Mesendoderm (in vitro differentiated cells): ENCODE measurements around the gene HTR3B.
A peak's percentile ranks its signal among the peaks of the same experiment; 100 is the strongest.
"Not testable (repeated sequence)": the region's sequence is repeated elsewhere in the genome, so short reads cannot be mapped to it uniquely, and the experiment has no call there.

Experiments used
- DNase-seq: peaks from one replicate; pipeline ENCODE4 v3.0.0; 2013
- H2AK5ac ChIP-seq: 2 replicates; pipeline ENCODE4 v1.6.1; 2013; ENCODE audit warnings: low read length, inconsistent platforms
- H2BK120ac ChIP-seq: 2 replicates; pipeline ENCODE4 v1.6.1; 2013; ENCODE audit warnings: low read depth, mild to moderate bottlenecking, low read length, moderate library complexity, mixed read lengths
- H2BK15ac ChIP-seq: replicated peaks from 2 replicates; pipeline ENCODE4 v1.6.1; 2013; ENCODE audit warnings: low read depth, mild to moderate bottlenecking, moderate library complexity
- H2BK5ac ChIP-seq: 2 replicates; pipeline ENCODE4 v1.6.1; 2013; ENCODE audit warnings: low read length, inconsistent platforms
- H3K18ac ChIP-seq: 2 replicates; pipeline ENCODE4 v1.6.1; 2013; ENCODE audit warnings: mild to moderate bottlenecking, low read length, mixed read lengths
- H3K23ac ChIP-seq: one replicate; pipeline ENCODE4 v1.6.1; 2013; ENCODE audit warnings: low read length
- H3K27ac ChIP-seq: 2 replicates; pipeline ENCODE4 v1.5.1; 2013; ENCODE audit warnings: low read depth, mild to moderate bottlenecking, inconsistent platforms, low read length, moderate library complexity
- H3K27me3 ChIP-seq: 2 replicates; pipeline ENCODE4 v1.6.1; 2013; ENCODE audit warnings: low read length, control low read depth, mild to moderate bottlenecking, inconsistent platforms; ENCODE audit not compliant: insufficient read depth, poor library complexity
- H3K36me3 ChIP-seq: 2 replicates; pipeline ENCODE4 v1.6.1; 2013; ENCODE audit warnings: low read length, inconsistent platforms; ENCODE audit not compliant: control insufficient read depth, insufficient read depth
- H3K4ac ChIP-seq: one replicate; pipeline ENCODE4 v1.6.1; 2013; ENCODE audit warnings: low read depth, mild to moderate bottlenecking, low read length, moderate library complexity
- H3K4me1 ChIP-seq: 2 replicates; pipeline ENCODE4 v1.6.1; 2013; ENCODE audit warnings: low read depth, low read length, inconsistent platforms; ENCODE audit not compliant: control insufficient read depth
- H3K4me2 ChIP-seq: 2 replicates; pipeline ENCODE4 v1.6.1; 2013; ENCODE audit warnings: low read length
- H3K4me3 ChIP-seq: 2 replicates; pipeline ENCODE4 v1.5.1; 2013; ENCODE audit warnings: mild to moderate bottlenecking, low read length
- H3K56ac ChIP-seq: one replicate; pipeline ENCODE4 v1.6.1; 2013; ENCODE audit warnings: low read length
- H3K79me1 ChIP-seq: 2 replicates; pipeline ENCODE4 v1.6.1; 2013; ENCODE audit warnings: low read length, inconsistent platforms
- H3K79me2 ChIP-seq: 2 replicates; pipeline ENCODE4 v1.6.1; 2013; ENCODE audit warnings: mild to moderate bottlenecking, low read length; ENCODE audit not compliant: control insufficient read depth, insufficient read depth
- H3K9ac ChIP-seq: 2 replicates; pipeline ENCODE4 v1.6.1; 2013; ENCODE audit warnings: low read length, inconsistent platforms
- H4K5ac ChIP-seq: one replicate; pipeline ENCODE4 v1.6.1; 2013; ENCODE audit warnings: low read length
- H4K8ac ChIP-seq: one replicate; pipeline ENCODE4 v1.6.1; 2013; ENCODE audit warnings: low read depth, mild to moderate bottlenecking, control low read depth, low read length, moderate library complexity
- WGBS: extraction: QIAGEN DNeasy Blood & Tissue Kit; methylation state at CpG from one replicate; pipeline ENCODE4 v1.1.7; 2013; ENCODE audit warnings: low lambda C conversion rate, missing lambda C conversion rate; ENCODE audit not compliant: insufficient coverage; ENCODE audit errors: extremely low coverage; 5-methylcytosine and 5-hydroxymethylcytosine counted together

Gene HTR3B

DNA sequence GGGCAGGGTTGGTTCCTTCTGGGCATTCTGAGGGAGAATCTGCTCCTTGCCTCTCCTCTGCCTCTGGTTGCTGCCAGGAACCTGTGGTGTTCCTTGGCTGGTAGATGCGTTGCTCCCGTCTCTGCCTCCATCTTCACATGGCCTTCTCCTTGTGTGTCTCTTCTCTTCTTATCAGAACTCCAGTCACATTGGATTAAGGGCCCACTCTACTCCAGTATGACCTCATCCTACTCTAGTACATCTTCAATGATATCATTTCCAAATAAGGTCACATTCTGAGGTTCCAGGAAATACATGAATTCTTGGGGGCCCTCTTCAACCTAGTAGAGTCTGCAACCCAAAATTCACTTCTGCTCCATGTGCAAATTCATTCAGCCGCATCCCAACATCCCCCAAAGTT lies 33.3 kb downstream of the HTR3B start:
- no peaks in the 10 kb centered on the region for H3K36me3 ChIP-seq
- no CpG with 5 or more reads among the region's 3 CpGs for WGBS
- no peaks in the 10 kb centered on the region for H3K27me3 ChIP-seq
- H4K8ac ChIP-seq: no peak overlapping the region
- H3K9ac ChIP-seq: no peak overlapping the region
- no peak overlapping the region for H3K4ac ChIP-seq
- H3K4me3 ChIP-seq: no peak overlapping the region
- H4K5ac ChIP-seq: no peak overlapping the region
- no peaks in the 10 kb centered on the region for H3K79me1 ChIP-seq
- H3K18ac ChIP-seq: no peak overlapping the region
- H2AK5ac ChIP-seq: no peak overlapping the region
- DNase-seq: no peak
- no peak overlapping the region for H2BK5ac ChIP-seq
- no peak overlapping the region for H3K56ac ChIP-seq
- no peak overlapping the region for H2BK15ac ChIP-seq
- no peak overlapping the region for H2BK120ac ChIP-seq
- H3K23ac ChIP-seq: no peak overlapping the region
- H3K79me2 ChIP-seq: no peaks in the 10 kb centered on the region
- no peak overlapping the region for H3K4me2 ChIP-seq
- no peak overlapping the region for H3K27ac ChIP-seq
- H3K4me1 ChIP-seq: no peaks in the 10 kb centered on the region

DNA sequence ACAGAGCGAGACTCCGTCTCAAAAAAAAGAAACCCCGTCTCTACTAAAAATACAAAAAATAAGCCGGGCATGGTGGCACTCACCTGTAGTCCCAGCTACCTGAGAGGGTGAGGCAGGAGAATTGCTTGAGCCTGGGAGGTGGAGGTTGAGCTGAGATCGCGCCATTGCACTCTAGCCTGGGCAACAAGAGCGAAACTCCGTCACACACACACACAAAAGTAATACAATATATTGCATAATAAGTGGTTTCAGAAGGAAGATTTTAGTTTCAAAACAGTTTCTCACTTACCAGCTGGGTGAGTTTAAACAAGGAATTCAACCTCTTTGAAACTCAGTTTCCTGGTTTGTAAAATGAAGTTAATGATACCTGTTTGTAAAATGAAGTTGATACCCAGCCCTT lies 37.7 kb downstream of the HTR3B start:
- Histone ChIP-seq H3K36me3 (no peaks in the 10 kb centered on the region), H2AK5ac (no peak overlapping the region), H4K8ac (no peak overlapping the region), H3K79me1 (no peaks in the 10 kb centered on the region), H3K4ac (no peak overlapping the region), H3K23ac (no peak overlapping the region), H3K18ac (no peak overlapping the region), H2BK15ac (no peak overlapping the region), H3K27me3 (no peaks in the 10 kb centered on the region), H3K79me2 (no peaks in the 10 kb centered on the region), H3K4me3 (no peak overlapping the region), H3K56ac (no peak overlapping the region), H3K27ac (no peak overlapping the region), H3K4me1 (no peaks in the 10 kb centered on the region), H2BK5ac (no peak overlapping the region), H3K9ac (no peak overlapping the region), H4K5ac (no peak overlapping the region), H3K4me2 (no peak overlapping the region), H2BK120ac (no peak overlapping the region)
- no CpG with 5 or more reads among the region's 8 CpGs for WGBS
- no peak for DNase-seq

DNA sequence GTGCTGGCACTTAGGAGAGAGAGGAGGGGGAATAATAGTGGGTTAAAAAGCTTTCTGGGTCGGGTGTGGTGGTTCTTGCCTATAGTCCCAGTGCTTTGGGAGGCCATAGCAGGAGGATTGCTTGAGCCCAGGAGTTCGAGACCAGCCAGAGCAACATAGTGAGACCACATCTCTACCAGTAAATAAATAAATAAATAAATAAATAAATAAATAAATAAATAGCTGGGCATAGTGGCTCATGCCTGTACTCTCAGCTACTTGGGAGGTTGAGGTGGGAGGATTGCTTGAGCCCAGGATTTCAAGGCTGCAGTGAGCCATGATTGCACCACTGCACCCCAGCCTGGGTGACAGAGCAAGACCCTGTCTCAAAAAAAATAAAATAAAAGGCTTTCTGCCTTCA lies 41.6 kb downstream of the HTR3B start:
- H3K79me2 ChIP-seq, H3K27me3 ChIP-seq, H3K18ac ChIP-seq, H3K4me3 ChIP-seq, H2BK15ac ChIP-seq, H2AK5ac ChIP-seq, H3K4me1 ChIP-seq, H4K5ac ChIP-seq, H3K4me2 ChIP-seq, H2BK120ac ChIP-seq, H3K36me3 ChIP-seq, H3K79me1 ChIP-seq, H3K27ac ChIP-seq, H3K23ac ChIP-seq, H4K8ac ChIP-seq, H3K9ac ChIP-seq, DNase-seq, H3K4ac ChIP-seq, H2BK5ac ChIP-seq, H3K56ac ChIP-seq: not testable (repeated sequence)
- WGBS: no CpG with 5 or more reads among the region's 2 CpGs

DNA sequence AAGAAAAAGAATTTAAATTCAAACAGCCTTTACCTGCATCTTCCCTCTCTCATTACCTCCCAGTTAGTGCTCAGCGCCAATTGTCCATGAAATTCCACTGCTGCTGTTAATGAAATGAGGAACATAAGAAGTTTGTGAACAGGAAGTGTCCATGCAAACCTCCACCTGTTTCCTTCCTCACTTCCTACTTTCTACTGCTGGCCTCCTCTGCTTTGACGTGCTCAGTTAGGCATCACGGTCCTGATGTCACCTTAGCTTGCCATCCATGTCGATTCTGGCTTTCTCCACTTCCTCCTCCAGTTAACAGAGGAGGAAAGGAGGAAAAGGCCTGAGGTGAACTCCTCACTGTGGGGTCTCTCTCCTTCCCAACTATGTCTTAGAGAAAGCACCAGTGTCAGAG lies 43.4 kb downstream of the HTR3B start:
- no peak overlapping the region for H3K4ac ChIP-seq
- H3K23ac ChIP-seq: no peak overlapping the region
- no peak overlapping the region for H2BK15ac ChIP-seq
- no peak overlapping the region for H3K9ac ChIP-seq
- H4K5ac ChIP-seq: no peak overlapping the region
- no peaks in the 10 kb centered on the region for H3K4me1 ChIP-seq
- no CpG with 5 or more reads among the region's 4 CpGs for WGBS
- H2BK120ac ChIP-seq: no peak overlapping the region
- H3K79me1 ChIP-seq: no peaks in the 10 kb centered on the region
- no peak overlapping the region for H3K18ac ChIP-seq
- H4K8ac ChIP-seq: no peak overlapping the region
- no peak overlapping the region for H3K27ac ChIP-seq
- H3K27me3 ChIP-seq: no peaks in the 10 kb centered on the region
- H2BK5ac ChIP-seq: no peak overlapping the region
- DNase-seq: no peak
- no peak overlapping the region for H3K4me3 ChIP-seq
- H3K56ac ChIP-seq: no peak overlapping the region
- H3K36me3 ChIP-seq: no peaks in the 10 kb centered on the region
- H3K79me2 ChIP-seq: no peaks in the 10 kb centered on the region
- no peak overlapping the region for H3K4me2 ChIP-seq
- no peak overlapping the region for H2AK5ac ChIP-seq

DNA sequence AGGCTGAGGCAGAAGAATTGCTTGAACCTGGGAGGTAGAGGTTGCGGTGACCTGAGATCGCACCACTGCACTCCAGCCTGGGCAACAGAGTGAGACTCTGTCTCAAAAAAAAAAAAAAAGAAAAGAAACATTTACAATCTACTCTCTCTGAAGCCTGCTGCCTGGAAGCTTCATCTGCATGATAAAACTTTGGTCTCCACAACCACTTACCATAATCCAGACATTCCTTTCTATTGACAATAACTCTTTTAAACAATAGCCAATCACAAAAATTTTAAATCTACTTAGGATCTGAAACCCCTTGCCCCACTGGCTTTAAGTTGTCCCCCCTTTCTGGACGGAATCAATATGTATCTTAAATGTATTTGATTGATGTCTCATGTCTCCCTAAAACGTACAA lies 45.3 kb downstream of the HTR3B start:
- no peak overlapping the region for H3K9ac ChIP-seq
- H2BK15ac ChIP-seq: no peak overlapping the region
- DNase-seq: no peak
- H3K18ac ChIP-seq: no peak overlapping the region
- no peak overlapping the region for H4K5ac ChIP-seq
- H3K27me3 ChIP-seq: no peaks in the 10 kb centered on the region
- H3K4me2 ChIP-seq: no peak overlapping the region
- H3K4me3 ChIP-seq: no peak overlapping the region
- H3K4me1 ChIP-seq: no peaks in the 10 kb centered on the region
- H3K79me2 ChIP-seq: no peaks in the 10 kb centered on the region
- H3K79me1 ChIP-seq: no peaks in the 10 kb centered on the region
- H2AK5ac ChIP-seq: no peak overlapping the region
- H3K23ac ChIP-seq: no peak overlapping the region
- no peak overlapping the region for H3K56ac ChIP-seq
- H3K36me3 ChIP-seq: no peaks in the 10 kb centered on the region
- no peak overlapping the region for H2BK120ac ChIP-seq
- no CpG with 5 or more reads among the region's 4 CpGs for WGBS
- H2BK5ac ChIP-seq: no peak overlapping the region
- H3K27ac ChIP-seq: no peak overlapping the region
- no peak overlapping the region for H4K8ac ChIP-seq
- no peak overlapping the region for H3K4ac ChIP-seq

DNA sequence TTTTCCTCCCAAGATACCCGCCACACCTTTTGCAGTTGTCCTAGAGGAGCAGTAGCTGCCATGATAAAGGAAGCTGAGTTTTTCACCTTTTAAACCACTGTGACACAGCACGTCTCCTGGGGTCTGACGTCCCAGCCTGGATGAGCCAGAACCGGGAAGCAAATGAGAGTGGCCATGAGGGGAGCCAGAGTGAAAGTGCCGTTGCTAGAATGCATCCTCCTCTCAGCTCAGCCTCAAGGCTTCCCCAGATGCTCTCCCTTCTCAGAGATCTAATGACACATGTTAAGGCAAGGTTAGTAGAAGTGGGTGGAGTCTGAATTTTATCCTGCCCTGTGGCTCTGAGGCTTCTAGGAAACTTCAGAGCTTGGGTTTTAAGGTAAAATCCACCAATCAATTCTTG lies 46.9 kb downstream of the HTR3B start:
- H3K79me2 ChIP-seq: no peaks in the 10 kb centered on the region
- WGBS: no CpG with 5 or more reads among the region's 5 CpGs
- H4K8ac ChIP-seq: no peak overlapping the region
- H4K5ac ChIP-seq: no peak overlapping the region
- H2AK5ac ChIP-seq: no peak overlapping the region
- H3K23ac ChIP-seq: no peak overlapping the region
- H3K4ac ChIP-seq: no peak overlapping the region
- H3K56ac ChIP-seq: no peak overlapping the region
- no peak overlapping the region for H2BK15ac ChIP-seq
- peak; percentile 65 for DNase-seq
- H3K4me1 ChIP-seq: no peaks in the 10 kb centered on the region
- no peak overlapping the region for H2BK120ac ChIP-seq
- H3K27me3 ChIP-seq: no peaks in the 10 kb centered on the region
- no peak overlapping the region for H2BK5ac ChIP-seq
- no peak overlapping the region for H3K4me3 ChIP-seq
- H3K18ac ChIP-seq: no peak overlapping the region
- no peak overlapping the region for H3K4me2 ChIP-seq
- no peaks in the 10 kb centered on the region for H3K36me3 ChIP-seq
- no peaks in the 10 kb centered on the region for H3K79me1 ChIP-seq
- no peak overlapping the region for H3K9ac ChIP-seq
- no peak overlapping the region for H3K27ac ChIP-seq
